Ectodermal cell (in vitro differentiated cells): ENCODE results near the gene CD160.
"Not testable (repeated sequence)": the region's sequence is repeated elsewhere in the genome, so short reads cannot be mapped to it uniquely, and the experiment has no call there.

Source experiments
- H3K27ac ChIP-seq: 2 replicates; pipeline ENCODE4 v1.7.0; 2013; ENCODE audit warnings: mild to moderate bottlenecking, low read depth, low read length; ENCODE audit not compliant: insufficient read depth, poor library complexity, severe bottlenecking
- H3K27me3 ChIP-seq: 2 replicates; pipeline ENCODE4 v1.7.0; 2013; ENCODE audit warnings: mild to moderate bottlenecking, low read length; ENCODE audit not compliant: insufficient read depth, control insufficient read depth, poor library complexity, severe bottlenecking
- H3K36me3 ChIP-seq: one replicate; pipeline ENCODE4 v1.7.0; 2013; ENCODE audit warnings: low read length; ENCODE audit not compliant: control insufficient read depth, insufficient read depth
- H3K4me1 ChIP-seq: one replicate; pipeline ENCODE4 v1.7.0; 2013; ENCODE audit warnings: low read length; ENCODE audit not compliant: control insufficient read depth, insufficient read depth
- H3K4me3 ChIP-seq: 2 replicates; pipeline ENCODE4 v1.7.0; 2013; ENCODE audit warnings: low read depth, low read length, control low read depth; ENCODE audit not compliant: insufficient read depth
- H3K9me3 ChIP-seq: 2 replicates; pipeline ENCODE4 v1.7.0; 2013; ENCODE audit warnings: mild to moderate bottlenecking, low read length, moderate library complexity; ENCODE audit not compliant: control insufficient read depth
- WGBS, 2 experiments: methylation state at CpG; one replicate each; pipeline ENCODE4 v1.1.7; 2013; ENCODE audit warnings: missing lambda C conversion rate in 2 of 2; 5-methylcytosine and 5-hydroxymethylcytosine counted together

Gene CD160

GRCh38 chr1:145710291-145711027, 8.8 kb upstream of the CD160 start:
- 84 to 86% methylated on average over 4 of the region's 4 CpGs for WGBS, 2 experiments
- H3K27me3 ChIP-seq: no peaks in the 10 kb centered on the region
- peaks cover 9% of the 10 kb centered on the region for H3K4me1 ChIP-seq
- no peaks in the 10 kb centered on the region for H3K9me3 ChIP-seq
- H3K36me3 ChIP-seq: no peaks in the 10 kb centered on the region
- H3K4me3 ChIP-seq: no peak overlapping the region
- no peak overlapping the region for H3K27ac ChIP-seq

GRCh38 chr1:145711213-145711651, 8.1 kb upstream of the CD160 start:
- WGBS, 2 experiments: 87 to 93% methylated on average over 3 of the region's 3 CpGs

GRCh38 chr1:145714524-145715111, 4.7 kb upstream of the CD160 start:
- Histone ChIP-seq H3K9me3 (no peaks in the 10 kb centered on the region), H3K27ac (no peak overlapping the region), H3K36me3 (no peaks in the 10 kb centered on the region), H3K27me3 (no peaks in the 10 kb centered on the region), H3K4me1 (peaks cover 13% of the 10 kb centered on the region), H3K4me3 (no peak overlapping the region)
- 91 to 95% methylated on average over 6 of the region's 6 CpGs for WGBS, 2 experiments

More at GRCh38 chr1:145711213-145711651, 8.1 kb upstream of the CD160 start:
- Histone ChIP-seq H3K4me3 (no peak overlapping the region), H3K27me3 (no peaks in the 10 kb centered on the region), H3K36me3 (no peaks in the 10 kb centered on the region), H3K4me1 (peaks cover 17% of the 10 kb centered on the region), H3K9me3 (no peaks in the 10 kb centered on the region), H3K27ac (no peak overlapping the region)

- Histone ChIP-seq H3K27me3 (peaks cover 8% of the 10 kb centered on the region), H3K27ac (no peak overlapping the region), H3K4me3 (no peak overlapping the region), H3K36me3 (no peaks in the 10 kb centered on the region), H3K9me3 (no peaks in the 10 kb centered on the region), H3K4me1 (peaks cover 13% of the 10 kb centered on the region)
- 58 to 63% methylated on average over 10 of the region's 10 CpGs for WGBS, 2 experiments
Measured at GRCh38 chr1:145716641-145717345, 2.5 kb upstream of the CD160 start.

- Histone ChIP-seq H3K9me3 (no peaks in the 10 kb centered on the region), H3K27me3 (peaks cover 10% of the 10 kb centered on the region), H3K27ac (no peak overlapping the region), H3K36me3 (no peaks in the 10 kb centered on the region), H3K4me1 (peaks cover 13% of the 10 kb centered on the region), H3K4me3 (no peak overlapping the region)
- WGBS, 2 experiments: 86 to 88% methylated on average over 1 of the region's 1 CpG
Measured at GRCh38 chr1:145717833-145718232, 1.5 kb upstream of the CD160 start.

- Histone ChIP-seq H3K4me1 (peaks cover 13% of the 10 kb centered on the region), H3K27me3 (peaks cover 10% of the 10 kb centered on the region)
- H3K36me3 ChIP-seq, H3K27ac ChIP-seq, H3K9me3 ChIP-seq, H3K4me3 ChIP-seq: not testable (repeated sequence)
- WGBS, 2 experiments: 85 to 95% methylated on average over 4 of the region's 5 CpGs
Measured at GRCh38 chr1:145718465-145718864, 834 bp upstream of the CD160 start.

GRCh38 chr1:145720556-145720877, 1.2 kb downstream of the CD160 start:
- no peaks in the 10 kb centered on the region for H3K36me3 ChIP-seq
- 90 to 91% methylated on average over 5 of the region's 5 CpGs for WGBS, 2 experiments
- H3K4me1 ChIP-seq: peaks cover 12% of the 10 kb centered on the region
- H3K4me3 ChIP-seq: no peak overlapping the region
- H3K9me3 ChIP-seq: no peaks in the 10 kb centered on the region
- peaks cover 10% of the 10 kb centered on the region for H3K27me3 ChIP-seq
- no peak overlapping the region for H3K27ac ChIP-seq

GRCh38 chr1:145720878-145721671, 1.8 kb downstream of the CD160 start:
- Histone ChIP-seq H3K4me1 (peaks cover 6% of the 10 kb centered on the region), H3K9me3 (no peaks in the 10 kb centered on the region), H3K4me3 (peak overlapping the region; percentile 26), H3K27ac (no peak overlapping the region), H3K36me3 (no peaks in the 10 kb centered on the region), H3K27me3 (peaks cover 10% of the 10 kb centered on the region)
- 29 to 32% methylated on average over 47 of the region's 47 CpGs for WGBS, 2 experiments

GRCh38 chr1:145726193-145726592, 6.9 kb downstream of the CD160 start:
- H3K4me3 ChIP-seq, H3K36me3 ChIP-seq, H3K9me3 ChIP-seq, H3K4me1 ChIP-seq, H3K27ac ChIP-seq, H3K27me3 ChIP-seq: not testable (repeated sequence)
- 90 to 97% methylated on average over 4 to 5 of the region's 5 CpGs for WGBS, 2 experiments

GRCh38 chr1:145729196-145729595, 9.9 kb downstream of the CD160 start:
- Histone ChIP-seq H3K27ac (no peak overlapping the region), H3K4me1 (peaks cover 4% of the 10 kb centered on the region), H3K27me3 (no peaks in the 10 kb centered on the region), H3K4me3 (no peak overlapping the region), H3K9me3 (no peaks in the 10 kb centered on the region), H3K36me3 (no peaks in the 10 kb centered on the region)
- WGBS, 2 experiments: 65 to 66% methylated on average over 5 of the region's 5 CpGs
